GM12878 (cell line): ENCODE measurements around the gene INTS7. TPM values are rescaled to one million over a fixed set of nuclear protein-coding genes. Genes with fewer than 3 reads are reported as not detected.

Experiments
- BCLAF1 ChIP-seq: fragments of 450-650 bp; IDR thresholded peaks from 2 replicates; pipeline ENCODE4 v1.6.1; 2017; ENCODE audit warnings: antibody characterized with exemption, mild to moderate bottlenecking, moderate library complexity
- BHLHE40 ChIP-seq, 2 experiments: fragments of 450-650 bp in 1 of 2; IDR thresholded peaks; 2 replicates each; pipeline ENCODE4 v1.6.1; 2011 to 2017; ENCODE audit warnings: low read depth in 2 of 2, borderline replicate concordance in 1 of 2, improper control_type of control experiment in 1 of 2, low read length in 1 of 2, mild to moderate bottlenecking in 1 of 2
- E2F4 ChIP-seq: IDR thresholded peaks from 2 replicates; pipeline ENCODE4 v1.6.1; 2012; ENCODE audit warnings: low read depth, low read length, improper control_type of control experiment
- LARP7 ChIP-seq: fragments of 450-650 bp; IDR thresholded peaks from 2 replicates; pipeline ENCODE4 v1.6.1; 2017; ENCODE audit warnings: mild to moderate bottlenecking
- NKRF ChIP-seq: fragments of 450-650 bp; conservative IDR thresholded peaks from 2 replicates; pipeline ENCODE4 v1.6.1; 2017; ENCODE audit warnings: mild to moderate bottlenecking, moderate library complexity
- NR2F1 ChIP-seq: fragments of 450-650 bp; conservative IDR thresholded peaks from 2 replicates; pipeline ENCODE4 v1.6.1; 2017; ENCODE audit warnings: mild to moderate bottlenecking
- PRDM15 ChIP-seq: fragments of 450-650 bp; formaldehyde crosslinking; IDR thresholded peaks from 2 replicates; pipeline ENCODE4 v1.4.0; 2020; ENCODE audit warnings: mild to moderate bottlenecking, moderate library complexity
- SMC3 ChIP-seq: IDR thresholded peaks from 2 replicates; pipeline ENCODE4 v1.6.1; 2011; ENCODE audit warnings: low read length, improper control_type of control experiment, borderline replicate concordance
- SUZ12 ChIP-seq: fragments of 200-600 bp; sonication (generic); IDR thresholded peaks from one replicate; pipeline ENCODE4 v1.6.1; 2018; ENCODE audit warnings: antibody characterized with exemption, mild to moderate bottlenecking; ENCODE audit not compliant: unreplicated experiment
- USF2 ChIP-seq: IDR thresholded peaks from 2 replicates; pipeline ENCODE4 v1.6.1; 2011; ENCODE audit warnings: low read depth, low read length, improper control_type of control experiment, borderline replicate concordance
- ZNF217 ChIP-seq: fragments of 450-650 bp; IDR thresholded peaks from 2 replicates; pipeline ENCODE4 v1.6.1; 2017; ENCODE audit warnings: antibody characterized with exemption, mild to moderate bottlenecking
- polyA plus RNA-seq, 11 experiments: library from polyadenylated mRNA; depleted of rRNA in 4 of 11; unstranded in 6 of 11; stranded (reverse) in 5 of 11; fragments of >200 nt; fragmentation: Nextera tagmentation in 4 of 11; fragmentation: Illumina TruSeq in 1 of 11; extraction: Ambion mirVana in 4 of 11; extraction: Trizol in 1 of 11; gene quantifications; 1 replicate in 1 of 11; 2 replicates in 10 of 11; pipeline versions ENCODE4 v1.2.1 to v1.2.3, GENCODE V29; 2011 to 2016; ENCODE audit warnings: inconsistent platforms in 2 of 11, missing spikeins in 2 of 11, low read depth in 1 of 11
- total RNA-seq, 4 experiments: library from RNA; depleted of rRNA in 3 of 4; stranded (reverse); fragments of >200 nt in 3 of 4; fragmentation: Illumina TruSeq in 1 of 4; extraction: Trizol in 1 of 4; gene quantifications; 2 replicates each; pipeline versions ENCODE4 v1.2.1 to v1.2.3, GENCODE V29; 2013 to 2021

Gene INTS7
- total and polyA plus RNA-seq, 10 of the 15 experiments (the other 5 are each of a cell fraction or from before 2014, with no cell fraction given), result 17.1 to 49.1 (median 26.8) TPM

GRCh38 chr1:212074313-212074712, 39.0 kb upstream of the INTS7 start (continued):
- TF ChIP-seq PRDM15 (CRISPR knock-in tag) (no peak), NKRF (no peak), NR2F1 (no peak), USF2 (no peak), SUZ12 (no peak), BCLAF1 (no peak), E2F4 (no peak), ZNF217 (no peak), SMC3 (no peak), BHLHE40 (IDR thresholded peaks at IDR 0.05; ENCODE audit: borderline replicate concordance in 1 of 2, low read depth in 2 of 2, low read length in 1 of 2) (no peak), LARP7 (no peak)
